GM19455 (cell line): ENCODE results near the gene SMOC1.
"Not testable (repeated sequence)": the region's sequence is repeated elsewhere in the genome, so short reads cannot be mapped to it uniquely, and the experiment has no call there.

Source experiments
- ATAC-seq: cut with Tn5 transposase; IDR thresholded peaks from one replicate; pipeline ENCODE4 v1.9.1; 2021; ENCODE audit not compliant: unreplicated experiment

Gene SMOC1

DNA sequence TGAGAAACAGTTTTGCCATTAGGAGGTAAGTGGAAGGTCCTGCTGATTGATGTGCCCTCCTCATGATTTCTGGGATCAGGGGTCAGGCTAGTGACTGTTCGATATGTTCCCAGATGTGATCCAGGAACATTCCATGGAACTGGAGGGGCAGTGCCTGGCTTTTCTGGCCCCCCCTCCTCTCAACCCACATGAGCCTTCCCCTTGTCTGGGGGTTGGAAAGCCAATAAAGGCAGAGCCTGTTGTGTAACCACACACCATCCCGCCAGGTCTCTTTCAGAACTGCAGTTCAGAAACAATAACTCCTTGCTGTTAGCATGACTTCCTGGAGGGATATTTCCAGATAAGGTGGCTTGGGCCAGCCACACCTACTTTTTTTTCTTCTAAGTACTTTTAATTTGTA, 17.8 kb downstream of the SMOC1 start:
- no peak for ATAC-seq

DNA sequence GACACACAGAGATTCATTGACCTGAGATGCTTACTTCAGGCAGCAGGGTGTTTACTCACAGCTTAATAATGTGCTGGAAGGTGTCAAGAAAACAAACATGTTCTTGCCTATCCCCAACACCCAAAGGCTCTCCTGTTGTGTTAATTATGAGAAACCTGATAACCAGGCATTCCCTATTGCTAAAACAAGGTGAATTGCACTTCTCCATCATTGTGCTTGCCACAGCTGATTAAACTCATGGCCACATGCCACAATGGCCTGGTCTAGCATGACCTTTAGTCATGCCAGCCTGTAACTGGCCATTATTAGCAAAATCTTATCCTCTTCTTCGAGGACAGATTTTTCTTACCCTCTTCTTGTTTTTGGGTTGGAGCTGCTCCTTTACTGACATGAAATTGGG, 21.4 kb downstream of the SMOC1 start:
- no peak for ATAC-seq

DNA sequence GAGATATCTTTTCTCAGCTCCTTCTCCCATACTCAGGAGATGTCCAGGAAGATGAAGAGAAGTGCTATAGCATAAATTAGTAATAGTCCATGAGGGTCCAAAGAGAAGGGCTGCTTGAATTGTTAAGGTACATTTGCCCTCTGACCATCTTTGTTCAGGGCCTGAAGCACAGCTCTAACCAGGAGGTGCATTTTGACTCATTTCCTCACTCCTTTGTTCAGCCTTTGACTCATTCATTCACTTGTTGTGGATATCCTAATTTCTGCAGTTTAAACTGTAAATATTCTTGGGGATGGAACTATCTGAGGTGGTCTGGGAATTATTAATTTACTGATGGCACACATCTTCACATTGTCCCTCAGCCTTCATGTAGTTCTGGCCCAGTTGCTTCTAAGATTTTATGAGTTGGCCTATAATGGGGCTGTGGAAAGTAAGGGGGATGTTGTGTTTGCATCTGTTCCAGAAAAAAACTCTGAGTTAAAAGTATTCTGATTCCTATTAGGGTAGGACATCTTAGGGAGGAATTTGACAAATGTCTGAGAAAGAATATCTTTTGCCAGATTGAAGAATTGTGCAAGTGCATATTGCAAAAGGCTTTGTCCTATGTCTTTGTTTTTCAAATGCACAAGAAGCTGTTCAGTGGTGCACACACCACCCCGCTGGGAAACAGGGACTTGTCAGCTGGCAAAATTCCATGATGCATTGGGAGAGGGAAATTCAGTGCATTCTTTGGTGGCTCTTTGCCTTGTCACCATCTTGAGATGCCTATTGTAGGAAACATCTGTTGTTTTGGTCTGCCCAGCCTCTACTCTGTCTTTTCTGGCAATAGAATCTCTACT, 22.1 kb downstream of the SMOC1 start:
- no peak for ATAC-seq

DNA sequence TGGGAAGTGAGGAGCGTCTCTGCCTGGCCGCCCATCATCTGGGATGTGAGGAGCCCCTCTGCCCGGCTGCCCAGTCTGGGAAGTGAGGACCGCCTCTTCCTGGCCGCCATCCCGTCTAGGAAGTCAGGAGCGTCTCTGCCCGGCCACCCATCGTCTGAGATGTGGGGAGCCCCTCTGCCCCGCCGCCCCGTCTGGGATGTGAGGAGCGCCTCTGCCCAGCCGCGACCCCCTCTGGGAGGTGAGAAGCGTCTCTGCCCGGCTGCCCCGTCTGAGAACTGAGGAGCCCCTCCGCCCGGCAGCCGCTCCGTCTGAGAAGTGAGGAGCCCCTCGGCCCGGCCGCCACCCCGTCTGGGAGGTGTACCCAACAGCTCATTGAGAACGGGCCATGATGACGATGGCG, 23.8 kb downstream of the SMOC1 start:
- not testable (repeated sequence) for ATAC-seq

DNA sequence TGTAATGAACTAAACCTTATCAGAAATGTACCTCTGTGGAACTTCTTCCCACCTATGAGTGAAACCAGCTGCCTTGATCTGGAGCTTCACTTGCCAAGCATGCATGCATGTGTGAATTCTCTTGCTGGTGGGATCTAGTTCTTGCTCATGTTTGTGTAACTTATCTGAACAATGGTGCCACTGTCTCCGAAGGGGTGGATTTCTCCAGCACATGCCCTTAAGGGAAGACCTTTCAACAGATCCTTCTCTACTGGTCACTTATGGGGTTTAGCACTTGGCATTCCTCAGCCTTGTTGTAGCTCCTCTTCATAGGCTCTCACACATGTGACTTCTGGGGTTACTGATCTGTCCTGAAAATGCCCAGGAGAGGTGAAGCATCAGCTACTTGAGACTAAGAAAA, 25.0 kb downstream of the SMOC1 start:
- no peak for ATAC-seq

DNA sequence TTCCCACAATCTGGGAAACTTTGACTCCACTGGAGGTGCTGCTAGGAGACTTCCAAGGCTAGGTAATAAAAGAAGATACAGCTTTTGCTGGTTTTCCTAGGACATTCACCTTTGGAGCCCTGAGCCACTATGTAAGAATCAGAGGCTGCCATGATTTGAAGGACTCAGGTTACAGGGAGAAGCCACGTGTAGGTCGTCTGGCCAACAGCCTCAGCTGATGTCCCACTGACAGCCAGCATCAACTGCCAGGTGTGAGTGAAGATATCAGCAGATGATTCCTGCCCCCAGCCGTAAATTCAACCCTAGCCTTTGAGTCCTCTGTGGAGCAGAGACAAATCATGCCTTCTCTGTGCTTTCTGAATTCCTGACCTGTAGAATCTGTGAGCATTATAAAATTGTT, 27.0 kb downstream of the SMOC1 start:
- no peak for ATAC-seq

DNA sequence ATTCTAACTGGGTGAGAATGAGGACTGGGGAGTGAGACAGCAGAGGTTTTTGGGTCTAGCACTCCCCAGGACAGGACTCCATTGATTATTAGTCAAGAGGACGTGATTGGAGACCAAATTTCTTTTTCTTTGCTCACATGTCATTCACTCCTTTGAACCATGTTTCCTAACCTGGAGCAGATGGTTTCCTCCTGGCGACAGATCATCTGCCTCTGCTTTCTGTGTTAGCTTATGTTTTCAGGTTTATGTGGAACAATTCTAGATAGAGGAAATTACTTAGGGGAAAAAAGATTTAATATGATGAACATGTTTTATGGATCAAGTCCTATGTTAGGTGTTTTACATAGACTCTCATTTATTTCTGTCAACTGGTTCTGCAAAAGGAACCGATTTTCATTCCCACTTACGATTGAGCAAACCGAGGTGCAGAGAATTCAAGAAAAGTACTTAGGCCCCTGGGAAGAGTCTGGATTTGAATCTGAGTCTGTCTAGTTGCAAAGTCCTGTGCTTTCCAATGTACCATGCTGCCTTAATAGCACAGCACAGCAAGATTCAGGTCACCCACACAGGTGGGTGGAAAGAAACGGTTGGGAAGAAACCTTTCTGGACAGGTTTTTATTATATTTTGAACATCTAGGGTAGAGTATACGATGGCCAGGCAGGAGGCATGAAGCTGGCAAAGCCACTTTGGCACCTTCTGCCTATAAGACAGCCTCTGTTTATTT, 30.8 kb downstream of the SMOC1 start:
- no peak for ATAC-seq

DNA sequence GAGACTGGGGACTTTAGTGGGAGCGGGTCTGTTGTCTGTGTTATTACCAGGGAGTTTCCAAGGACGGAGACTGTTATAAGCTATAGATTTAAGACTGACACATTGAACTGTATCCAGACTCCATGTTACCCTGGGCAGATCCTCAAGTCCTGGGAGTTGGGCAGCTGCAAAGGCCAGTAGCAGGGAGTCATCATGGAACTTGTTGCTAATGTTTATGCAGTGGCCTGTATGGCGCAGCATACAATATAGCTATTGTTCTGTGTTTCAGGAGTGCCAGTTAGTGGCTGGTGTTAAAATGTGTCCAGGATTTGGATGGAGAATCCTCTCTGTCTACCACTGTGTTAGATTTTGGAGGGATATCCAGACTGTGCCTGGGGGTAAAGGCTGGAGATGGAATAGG, 31.7 kb downstream of the SMOC1 start:
- ATAC-seq: no peak

DNA sequence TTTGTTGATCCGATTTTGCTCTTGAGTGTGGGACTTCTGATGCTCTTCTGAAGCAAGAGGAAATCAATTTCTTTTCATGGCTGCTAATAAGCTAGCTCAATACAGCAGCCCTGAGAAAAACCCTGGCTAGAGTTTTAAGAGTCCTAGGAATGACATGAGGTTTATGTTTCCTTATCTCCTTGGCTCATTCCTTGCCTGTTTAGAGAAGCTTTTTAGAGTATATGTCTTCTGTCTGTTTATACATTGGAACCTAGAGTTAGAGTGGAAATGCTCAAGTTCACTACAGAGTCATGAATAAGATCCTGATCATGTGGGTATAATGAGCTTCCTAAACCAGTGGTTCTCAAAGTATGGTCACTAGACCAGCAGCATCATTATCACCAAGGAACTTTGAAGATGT, 34.5 kb downstream of the SMOC1 start:
- ATAC-seq: no peak

DNA sequence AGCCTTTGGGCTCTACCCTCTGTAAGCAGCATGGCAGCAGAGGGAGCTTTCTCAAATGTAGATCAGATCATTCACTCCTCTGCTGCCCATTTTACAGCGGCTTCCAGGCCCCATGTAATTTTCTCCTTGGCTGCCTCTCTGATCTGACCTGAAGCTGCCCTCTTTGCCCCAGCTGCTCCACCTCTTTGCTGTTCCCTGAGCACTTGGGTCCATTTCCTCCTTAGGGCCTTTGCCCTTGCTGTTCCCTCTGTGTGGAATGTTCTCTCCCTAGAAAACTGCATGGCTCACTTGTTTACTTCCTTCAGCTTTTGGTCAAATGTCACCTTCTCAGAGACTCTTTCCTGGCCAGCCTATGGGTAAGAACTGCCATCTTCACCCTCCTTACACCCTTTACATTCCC, 37.2 kb downstream of the SMOC1 start:
- no peak for ATAC-seq

DNA sequence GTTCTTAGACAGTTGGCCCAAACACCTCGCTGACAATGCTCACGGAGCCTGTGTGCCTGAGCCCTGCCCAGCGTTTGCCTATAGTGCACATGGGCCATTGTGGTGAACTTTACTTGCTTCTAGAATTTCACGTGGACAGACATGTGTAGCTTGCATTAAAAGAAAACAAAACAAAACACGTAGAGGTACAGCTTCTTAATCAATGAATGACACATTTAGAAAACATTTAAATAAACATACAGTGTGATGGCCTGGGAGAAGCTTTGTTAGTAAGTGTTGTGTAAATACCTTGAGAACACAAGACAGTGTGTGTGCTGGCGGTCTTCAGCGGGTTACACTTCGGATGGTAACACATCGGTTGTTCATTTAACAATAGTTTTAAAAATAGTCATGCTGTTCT, 38.1 kb downstream of the SMOC1 start:
- ATAC-seq: no peak

DNA sequence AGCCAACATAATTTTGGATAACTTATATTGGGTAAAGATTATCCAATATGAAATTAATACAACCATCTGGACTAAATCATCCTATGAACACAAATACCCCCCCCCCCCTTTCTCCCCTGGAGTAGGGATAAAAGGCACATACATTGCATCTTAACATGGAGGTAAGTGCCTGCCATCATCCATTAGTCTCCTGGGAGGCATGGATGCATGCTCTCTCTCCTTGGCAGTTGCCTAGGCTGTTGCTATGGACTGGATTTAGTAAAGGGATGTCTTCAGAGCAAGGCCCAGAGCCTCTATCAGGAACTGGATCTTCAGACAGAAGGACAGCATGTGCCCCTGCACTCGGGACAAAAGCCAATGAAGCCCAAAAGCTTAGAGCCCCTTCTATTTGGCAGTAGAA, 40.6 kb downstream of the SMOC1 start:
- no peak for ATAC-seq

DNA sequence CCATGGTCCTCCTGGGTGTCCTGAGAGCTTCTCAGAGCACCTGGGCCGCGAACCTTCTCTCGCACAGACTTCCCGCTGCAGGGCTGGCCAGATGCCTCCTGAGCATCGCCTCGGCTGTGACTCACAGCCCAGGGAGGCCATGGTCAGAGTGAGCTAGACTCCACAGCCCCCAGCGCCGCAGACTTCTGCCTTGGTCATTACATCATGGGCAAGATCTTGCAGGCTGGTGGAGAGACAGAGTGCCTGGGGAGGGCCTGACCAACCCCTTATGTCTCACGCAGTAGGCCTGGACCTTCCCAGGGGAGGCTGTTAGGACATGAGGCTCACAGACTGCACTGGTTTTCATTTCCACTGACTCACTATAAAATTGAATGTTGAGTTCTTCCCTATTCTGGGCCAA, 41.8 kb downstream of the SMOC1 start:
- ATAC-seq: no peak

DNA sequence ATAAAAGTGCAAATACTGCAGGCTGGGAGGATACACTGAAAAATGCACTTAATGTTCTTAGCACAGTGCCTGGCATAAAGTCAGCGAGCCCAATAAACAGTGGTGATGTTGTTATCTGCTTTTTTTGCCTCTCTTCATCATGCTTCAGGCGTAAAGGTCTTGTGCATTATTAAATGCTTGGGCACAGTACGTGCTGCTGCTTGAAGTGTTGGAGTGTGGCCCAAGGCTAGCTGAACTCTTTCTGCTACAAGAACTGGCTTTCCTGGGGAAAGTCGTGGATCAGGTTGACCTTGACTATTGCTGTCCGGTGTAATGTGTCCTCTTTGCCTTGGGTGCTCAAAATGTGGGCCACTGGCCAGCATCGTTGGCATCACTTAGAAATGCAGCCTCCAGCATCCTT, 43.0 kb downstream of the SMOC1 start:
- no peak for ATAC-seq

DNA sequence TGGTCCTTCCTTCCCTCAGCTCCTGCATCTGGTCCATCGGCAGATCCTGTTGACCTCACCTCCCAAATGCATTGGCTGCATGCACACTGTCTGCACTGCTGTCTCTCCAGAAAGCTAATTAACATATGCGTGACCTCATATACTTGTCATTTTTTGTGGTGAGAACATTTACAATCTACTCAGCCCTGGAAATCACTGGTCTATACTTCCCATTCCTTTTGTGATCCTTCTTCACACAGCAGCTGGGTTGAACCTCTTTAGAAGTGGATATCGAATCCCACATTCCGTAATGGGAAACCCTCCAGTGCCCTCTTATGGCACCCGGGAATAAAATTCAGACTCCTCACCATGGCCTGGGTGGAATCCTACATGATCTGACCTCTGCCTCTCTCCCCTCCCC, 45.0 kb downstream of the SMOC1 start:
- ATAC-seq: no peak

DNA sequence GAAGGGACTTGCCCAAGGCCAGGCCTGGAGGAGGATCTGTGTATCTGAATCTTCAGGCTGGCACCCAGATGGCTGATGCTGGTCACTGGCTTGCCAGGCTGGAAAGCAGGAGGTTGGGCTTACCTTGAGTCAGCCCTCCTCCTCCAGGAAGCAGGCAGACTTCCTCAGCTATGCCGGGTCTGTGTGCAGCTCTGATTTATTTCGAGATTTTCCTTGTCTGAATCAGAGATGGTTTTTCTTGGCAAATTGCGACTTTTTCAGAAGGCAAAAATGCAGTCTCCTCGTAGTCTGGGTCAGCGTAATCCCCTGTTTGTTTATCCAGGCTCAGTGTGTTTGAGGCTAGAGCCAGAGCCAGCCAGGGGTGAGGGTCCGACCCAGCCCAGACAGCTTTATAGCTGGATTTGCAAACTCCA, 48.9 kb downstream of the SMOC1 start:
- ATAC-seq: no peak

DNA sequence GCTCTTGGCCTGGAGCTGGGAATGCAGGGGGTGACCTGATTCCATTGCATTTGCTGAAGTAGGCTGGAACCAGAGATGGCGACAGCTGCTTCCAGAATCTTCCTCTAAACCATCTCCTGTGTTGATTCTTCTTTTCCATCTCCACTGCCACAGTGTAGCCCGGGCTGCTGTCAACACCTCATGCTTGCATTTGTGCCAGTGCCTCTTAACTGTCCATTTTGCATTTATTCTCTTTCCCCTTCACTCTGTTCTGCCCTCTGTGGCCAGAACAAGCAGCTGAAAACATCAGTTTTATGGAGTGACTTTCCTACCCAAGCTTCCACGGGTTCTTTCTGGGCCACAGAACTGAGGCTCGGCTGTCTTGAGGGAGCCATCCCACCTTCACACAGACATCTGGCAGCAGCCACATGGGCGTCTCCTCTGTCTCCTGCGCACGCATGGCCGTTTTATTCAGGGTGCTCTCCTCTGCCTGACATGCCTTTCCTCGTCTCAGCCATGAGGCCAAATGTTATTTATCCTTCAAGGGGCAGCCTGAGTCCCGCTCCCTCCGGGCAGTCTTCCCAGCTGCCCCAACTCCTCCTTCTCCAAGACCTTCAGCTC, 51.7 kb downstream of the SMOC1 start:
- ATAC-seq: no peak

DNA sequence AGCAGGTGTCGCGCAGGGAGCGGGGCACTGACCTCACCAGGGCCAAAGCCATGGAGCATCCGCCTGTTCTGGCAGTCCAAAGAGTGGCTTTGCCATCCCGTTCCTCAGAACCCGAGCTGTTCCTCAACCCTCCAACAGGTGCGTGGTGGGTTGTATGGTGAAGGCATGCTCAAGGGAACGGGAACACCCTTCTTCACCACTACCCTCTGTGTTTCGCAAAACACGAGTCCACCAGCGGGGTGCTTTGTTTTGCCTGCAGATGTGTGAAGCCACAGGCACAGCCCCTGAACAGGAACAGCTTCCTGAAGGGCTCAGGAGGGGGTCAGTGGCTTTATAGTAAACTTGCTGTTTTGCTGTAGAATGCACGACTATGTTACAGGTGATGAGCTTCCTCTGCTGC, 52.7 kb downstream of the SMOC1 start:
- ATAC-seq: no peak

DNA sequence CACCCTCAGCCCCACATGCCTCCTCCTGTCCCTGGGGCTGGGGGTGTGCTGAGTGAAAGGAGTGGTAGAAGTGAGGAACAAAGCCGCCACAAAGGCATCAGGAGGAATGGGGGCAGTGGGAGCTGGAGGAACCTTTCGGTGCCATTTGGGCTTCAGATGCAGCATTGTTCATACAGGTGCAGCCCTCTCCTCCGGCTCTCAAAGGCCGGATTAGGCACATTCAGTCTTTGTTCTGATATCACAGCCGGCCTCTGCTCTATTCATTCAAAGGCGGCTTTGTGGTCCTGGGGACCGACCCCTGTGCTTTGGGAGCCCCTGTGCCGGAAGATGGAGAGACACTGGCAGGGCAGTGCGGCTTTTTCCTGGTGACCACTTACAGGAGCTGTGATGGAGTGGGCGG, 53.2 kb downstream of the SMOC1 start:
- ATAC-seq: no peak

DNA sequence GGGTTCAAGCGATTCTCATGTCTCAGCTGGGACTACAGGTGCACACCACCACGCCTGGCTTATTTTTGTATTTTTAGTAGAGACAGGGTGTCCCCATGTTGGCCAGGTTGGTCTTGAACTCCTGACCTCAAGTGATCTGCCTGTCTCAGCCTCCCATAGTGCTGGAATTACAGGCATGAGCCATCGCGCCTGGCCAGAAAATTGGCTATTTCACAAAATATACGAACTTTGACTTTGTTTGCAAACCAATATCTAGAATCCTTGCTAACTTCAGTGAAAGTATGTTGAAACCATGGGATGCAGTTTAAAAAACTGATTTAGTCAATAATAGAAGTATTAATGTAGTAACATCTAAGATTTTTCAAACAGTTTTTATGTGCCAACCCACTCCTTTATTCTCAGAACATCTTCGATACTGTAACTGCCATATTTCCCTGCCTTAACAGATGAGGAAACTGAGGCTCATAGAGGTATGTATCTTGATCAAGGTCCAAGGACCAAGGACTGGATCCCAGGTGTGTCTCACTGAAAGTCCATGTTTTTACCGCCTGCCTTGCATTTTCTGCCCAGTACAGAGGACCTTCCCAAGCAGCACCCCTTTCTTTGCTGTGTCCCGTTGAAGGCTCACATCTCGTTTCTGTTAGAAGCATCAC, 54.5 kb downstream of the SMOC1 start:
- no peak for ATAC-seq

DNA sequence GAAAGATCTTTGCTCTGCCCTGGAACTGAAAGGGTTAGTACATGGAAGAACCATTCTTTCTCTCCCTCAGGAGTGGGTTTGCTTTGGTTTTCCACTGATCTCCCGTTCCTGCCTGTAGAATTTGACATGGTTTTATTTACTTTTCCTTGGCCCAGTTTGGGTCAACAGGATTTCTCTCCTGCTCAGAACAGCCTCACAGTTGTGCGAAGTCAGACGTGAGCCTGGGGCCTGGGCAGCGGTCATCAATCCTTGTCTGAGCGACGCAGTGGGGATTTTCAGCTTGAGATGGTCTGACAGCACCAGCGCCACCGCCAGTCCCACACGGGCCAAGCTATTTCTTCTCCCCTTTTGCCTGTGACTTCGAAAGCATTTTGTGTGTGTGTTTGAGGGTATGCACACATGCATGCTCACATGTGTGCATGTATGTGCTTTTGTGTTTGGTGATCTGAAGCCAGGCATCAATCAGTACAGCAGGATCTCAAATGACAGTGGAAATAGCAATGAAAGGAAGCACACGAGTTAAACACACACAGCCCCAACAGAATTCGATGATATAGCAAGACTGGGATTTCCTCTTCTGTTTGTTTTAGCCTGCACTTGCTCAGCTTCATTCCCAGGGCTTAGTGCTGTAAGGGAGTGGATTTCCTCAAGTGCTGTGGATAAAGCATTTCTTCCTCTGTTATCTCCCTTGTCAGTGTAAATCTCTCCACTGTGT, 58.3 kb downstream of the SMOC1 start:
- no peak for ATAC-seq
